Activated naive CD4-positive, alpha-beta T cell treated with anti-CD3 and anti-CD28 coated beads, Interleukin-2, amount 50 U/mL, for 72 hours (primary cell): Measurements from ENCODE around the gene CNOT3. TPM values are rescaled to one million over a fixed set of nuclear protein-coding genes. Genes with fewer than 3 reads are reported as not detected.

Experiments
- ATAC-seq, 2 donors: fragments of 150-1000 bp; cut with Tn5 transposase; 2 replicates each; pipeline ENCODE4 v1.10.0; 2021; ENCODE audit warnings: mild to moderate bottlenecking in 2 of 2, moderate library complexity in 2 of 2
- DNase-seq, 2 donors: peaks; one replicate each; pipeline ENCODE4 v3.0.0; 2021 to 2022; ENCODE audit warnings: low spot score in 2 of 2
- H3K27ac Mint-ChIP-seq, 2 donors: one replicate each; pipeline ENCODE4 v1.8.0; 2022; ENCODE audit warnings: mild to moderate bottlenecking in 2 of 2, mixed read lengths in 2 of 2
- H3K36me3 Mint-ChIP-seq, 2 donors: one replicate each; pipeline ENCODE4 v1.8.0; 2022; ENCODE audit warnings: mixed read lengths in 2 of 2
- H3K9me3 Mint-ChIP-seq, 2 donors: one replicate each; pipeline ENCODE4 v1.8.0; 2022; ENCODE audit warnings: mixed read lengths in 2 of 2
- total RNA-seq, 2 donors: library from RNA; stranded (reverse); gene quantifications; one replicate each; pipeline ENCODE4 v1.2.3, GENCODE V29; 2022

The CNOT3 gene
- total RNA-seq, 2 donors from 2014 or later = 57.3 to 59.9 TPM

GRCh38 chr19:54109651-54110050, 27.9 kb upstream of the CNOT3 start:
- H3K27ac Mint-ChIP-seq = peak overlapping the region in 1 of 2 donors; percentile 72
- ATAC-seq (no peak), DNase-seq (no peak)
- peaks cover 11 to 29% of the 10 kb centered on the region in 2 donors for H3K36me3 Mint-ChIP-seq
- H3K9me3 Mint-ChIP-seq = no peaks in the 10 kb centered on the region

- H3K9me3 Mint-ChIP-seq = no peaks in the 10 kb centered on the region
- H3K36me3 Mint-ChIP-seq = peaks cover 23 to 42% of the 10 kb centered on the region in 2 donors
- DNase-seq = peak; percentile 40 to 67
- H3K27ac Mint-ChIP-seq = peak overlapping the region; percentile 91 to 97
- peak; percentile 46 to 58 for ATAC-seq
Observed at GRCh38 chr19:54114340-54115108, 23.0 kb upstream of the CNOT3 start.

GRCh38 chr19:54115109-54116063, 22.2 kb upstream of the CNOT3 start, which contains the start of the genes PRPF31 and TFPT:
Gene PRPF31, plus strand, starts transcription at chr19:54115754. Its CDS starts 2,525 bp downstream, at chr19:54118279.
Gene TFPT, minus strand, starts transcription at chr19:54115657. Its CDS starts 388 bp downstream, at chr19:54115269.
- peak within 1 kb of the TSS; percentile 91 to 97 for H3K27ac Mint-ChIP-seq
- DNase-seq (peak; percentile 87 to 96), ATAC-seq (peak; percentile 90 to 96)
- peaks cover 23 to 47% of the 10 kb centered on the region in 2 donors for H3K36me3 Mint-ChIP-seq
- H3K9me3 Mint-ChIP-seq = no peaks in the 10 kb centered on the region

GRCh38 chr19:54121259-54121658, 16.3 kb upstream of the CNOT3 start:
- Mint-ChIP-seq H3K27ac (no peak overlapping the region), H3K36me3 (peaks cover 0 to 6% of the 10 kb centered on the region in 2 donors), H3K9me3 (no peaks in the 10 kb centered on the region)
- ATAC-seq = no peak
- no peak for DNase-seq

GRCh38 chr19:54123682-54124081, 13.9 kb upstream of the CNOT3 start:
- no peak for ATAC-seq
- H3K9me3 Mint-ChIP-seq = no peaks in the 10 kb centered on the region
- H3K36me3 Mint-ChIP-seq = peaks cover 0 to 6% of the 10 kb centered on the region in 2 donors
- no peak for DNase-seq
- no peak overlapping the region for H3K27ac Mint-ChIP-seq

- Mint-ChIP-seq H3K27ac (no peak overlapping the region), H3K9me3 (no peaks in the 10 kb centered on the region), H3K36me3 (peaks cover 0 to 6% of the 10 kb centered on the region in 2 donors)
- DNase-seq = no peak
- no peak for ATAC-seq
Observed at GRCh38 chr19:54124393-54124792, 13.2 kb upstream of the CNOT3 start.

- no peak for DNase-seq
- H3K27ac Mint-ChIP-seq = no peak overlapping the region
- no peaks in the 10 kb centered on the region for H3K36me3 Mint-ChIP-seq
- no peaks in the 10 kb centered on the region for H3K9me3 Mint-ChIP-seq
- no peak for ATAC-seq
Observed at GRCh38 chr19:54125713-54126112, 11.8 kb upstream of the CNOT3 start.

GRCh38 chr19:54127688-54128440, 9.7 kb upstream of the CNOT3 start:
- ATAC-seq (no peak), DNase-seq (no peak)
- H3K9me3 Mint-ChIP-seq = no peaks in the 10 kb centered on the region
- no peak overlapping the region for H3K27ac Mint-ChIP-seq
- no peaks in the 10 kb centered on the region for H3K36me3 Mint-ChIP-seq

- DNase-seq (no peak), ATAC-seq (no peak)
- no peaks in the 10 kb centered on the region for H3K36me3 Mint-ChIP-seq
- H3K27ac Mint-ChIP-seq = no peak overlapping the region
- H3K9me3 Mint-ChIP-seq = no peaks in the 10 kb centered on the region
Observed at GRCh38 chr19:54128441-54128725, 9.2 kb upstream of the CNOT3 start.

- Mint-ChIP-seq H3K9me3 (no peaks in the 10 kb centered on the region), H3K27ac (no peak overlapping the region), H3K36me3 (no peaks in the 10 kb centered on the region)
- no peak for DNase-seq
- no peak for ATAC-seq
Observed at GRCh38 chr19:54128796-54129616, 8.6 kb upstream of the CNOT3 start.

GRCh38 chr19:54129617-54129996, 8.0 kb upstream of the CNOT3 start:
- H3K27ac Mint-ChIP-seq = no peak overlapping the region
- ATAC-seq = no peak
- H3K9me3 Mint-ChIP-seq = peaks cover 0 to 4% of the 10 kb centered on the region in 2 donors
- no peak for DNase-seq
- H3K36me3 Mint-ChIP-seq = no peaks in the 10 kb centered on the region

- Mint-ChIP-seq H3K36me3 (peaks cover under 1% of the 10 kb centered on the region in 2 donors), H3K9me3 (peaks cover 0 to 4% of the 10 kb centered on the region in 2 donors), H3K27ac (no peak overlapping the region)
- DNase-seq = no peak
- ATAC-seq = no peak
Observed at GRCh38 chr19:54133312-54133956, 4.1 kb upstream of the CNOT3 start.

- Mint-ChIP-seq H3K27ac (peak overlapping the region in 1 of 2 donors; percentile 69), H3K36me3 (peaks cover 7% of the 10 kb centered on the region in 2 donors), H3K9me3 (peaks cover 0 to 4% of the 10 kb centered on the region in 2 donors)
- ATAC-seq (no peak), DNase-seq (no peak)
Observed at GRCh38 chr19:54133957-54134590, 3.5 kb upstream of the CNOT3 start.

- peaks cover 0 to 4% of the 10 kb centered on the region in 2 donors for H3K9me3 Mint-ChIP-seq
- DNase-seq (peak in 1 of 2 donors; percentile 20), ATAC-seq (no peak)
- H3K27ac Mint-ChIP-seq = peak overlapping the region; percentile 67 to 89
- peaks cover 11% of the 10 kb centered on the region in 2 donors for H3K36me3 Mint-ChIP-seq
Observed at GRCh38 chr19:54136086-54136863, 1.3 kb upstream of the CNOT3 start.
